Panc1 (cell line): ENCODE results near the gene TJAP1. TPM values are rescaled to one million over a fixed set of nuclear protein-coding genes. Genes with fewer than 3 reads are reported as not detected.
"Not testable (repeated sequence)": the region's sequence is repeated elsewhere in the genome, so short reads cannot be mapped to it uniquely, and the experiment has no call there.

Source experiments
- ATAC-seq: fragments of 200-7000 bp; cut with Tn5 transposase; 2 replicates; pipeline ENCODE4 v1.9.1; 2020; ENCODE audit warnings: mild to moderate bottlenecking, moderate library complexity
- BruUV-seq: library from RNA; stranded (reverse); fragments of 400-500 nt; replicated peaks from 2 replicates; lab custom pipeline; 2021; lab: Mats Ljungman, UMichigan
- CTCF ChIA-PET: fragments of 300-600 bp; sonication (Branson Sonifier 250); formaldehyde crosslinking; loops from one replicate; lab custom pipeline; 2022; ENCODE audit warnings: antibody characterized with exemption; lab: Charles Lee
- POLR2A ChIA-PET: fragments of 300-600 bp; sonication (Branson Sonifier 250); formaldehyde crosslinking; loops from one replicate; lab custom pipeline; 2022; ENCODE audit warnings: antibody characterized with exemption; lab: Charles Lee
- DNase-seq: peaks from one replicate; pipeline ENCODE4 v3.0.0-alpha.2; 2010; ENCODE audit warnings: low read depth, low spot score
- H3K27ac ChIP-seq: 2 replicates; pipeline ENCODE4 v1.5.1; 2011; ENCODE audit warnings: mild to moderate bottlenecking, low read length, inconsistent platforms
- H3K27me3 ChIP-seq: fragments of 200-500 bp; sonication (Bioruptor generic); 2 replicates; pipeline ENCODE4 v1.6.0; 2014; ENCODE audit warnings: low read length, inconsistent platforms; ENCODE audit not compliant: control insufficient read depth, insufficient read depth
- H3K36me3 ChIP-seq: fragments of 200-500 bp; sonication (Bioruptor generic); 2 replicates; pipeline ENCODE4 v1.5.1; 2014; ENCODE audit warnings: inconsistent platforms, mild to moderate bottlenecking, low read length, moderate library complexity; ENCODE audit not compliant: control insufficient read depth, insufficient read depth
- H3K4me1 ChIP-seq: 2 replicates; pipeline ENCODE4 v1.5.1; 2011; ENCODE audit warnings: inconsistent platforms, mild to moderate bottlenecking, low read length, moderate library complexity; ENCODE audit not compliant: control insufficient read depth, insufficient read depth
- H3K4me3 ChIP-seq, 2 experiments: 2 replicates each; pipeline ENCODE4 v1.5.1; 2011 to 2012; ENCODE audit warnings: low read depth in 2 of 2, low read length in 2 of 2, mild to moderate bottlenecking in 2 of 2, inconsistent platforms in 1 of 2, moderate library complexity in 1 of 2
- H3K9me3 ChIP-seq: fragments of 200-500 bp; sonication (Bioruptor generic); 2 replicates; pipeline ENCODE4 v1.5.1; 2014; ENCODE audit warnings: low read depth, mild to moderate bottlenecking, inconsistent platforms, low read length, moderate library complexity; ENCODE audit not compliant: control insufficient read depth, insufficient read depth
- POLR2AphosphoS5 ChIP-seq: IDR thresholded peaks from 2 replicates; pipeline ENCODE4 v1.6.1; 2012; ENCODE audit warnings: mild to moderate bottlenecking, low read depth, low read length, moderate library complexity
- REST ChIP-seq, 2 experiments: IDR thresholded peaks; 2 replicates each; pipeline ENCODE4 v1.6.1; 2011 to 2012; ENCODE audit warnings: low read depth in 2 of 2, control low read depth in 1 of 2, low read length in 1 of 2, mild to moderate bottlenecking in 1 of 2, moderate library complexity in 1 of 2; ENCODE audit not compliant: insufficient read depth in 1 of 2
- SIN3A ChIP-seq: IDR thresholded peaks from 2 replicates; pipeline ENCODE4 v1.6.1; 2012; ENCODE audit warnings: low read depth, mild to moderate bottlenecking, low read length, moderate library complexity, borderline replicate concordance; ENCODE audit not compliant: insufficient read depth
- TCF7L2 ChIP-seq: IDR thresholded peaks from 2 replicates; pipeline ENCODE4 v1.6.1; 2011; ENCODE audit warnings: mild to moderate bottlenecking, low read depth, low read length, inconsistent platforms
- in situ Hi-C: cut with HindIII; loops from 2 replicates; pipeline ENCODE4 v1.10.0; 2016; ENCODE audit warnings: low sequenced_read_pairs, low pct_unique_long_range_greater_than_20kb
- intact Hi-C: fragments of 100-400 bp; cut with micrococcal nuclease; formaldehyde crosslinking; loops from one replicate; pipeline ENCODE4 v1.10.0; 2022; ENCODE audit not compliant: unreplicated experiment
- total RNA-seq: library from RNA; stranded (reverse); gene quantifications from one replicate; pipeline ENCODE4 v1.2.1, GENCODE V29; 2021; ENCODE audit not compliant: unreplicated experiment
- TF ChIP-seq, protein P1 (sequence below): fragments of 450-650 bp; IDR thresholded peaks from 2 replicates; pipeline ENCODE4 v1.5.1; 2017; ENCODE audit warnings: mild to moderate bottlenecking

The TJAP1 gene
- total RNA-seq, 1 experiment from 2014 or later, result 42.7 TPM

DNA sequence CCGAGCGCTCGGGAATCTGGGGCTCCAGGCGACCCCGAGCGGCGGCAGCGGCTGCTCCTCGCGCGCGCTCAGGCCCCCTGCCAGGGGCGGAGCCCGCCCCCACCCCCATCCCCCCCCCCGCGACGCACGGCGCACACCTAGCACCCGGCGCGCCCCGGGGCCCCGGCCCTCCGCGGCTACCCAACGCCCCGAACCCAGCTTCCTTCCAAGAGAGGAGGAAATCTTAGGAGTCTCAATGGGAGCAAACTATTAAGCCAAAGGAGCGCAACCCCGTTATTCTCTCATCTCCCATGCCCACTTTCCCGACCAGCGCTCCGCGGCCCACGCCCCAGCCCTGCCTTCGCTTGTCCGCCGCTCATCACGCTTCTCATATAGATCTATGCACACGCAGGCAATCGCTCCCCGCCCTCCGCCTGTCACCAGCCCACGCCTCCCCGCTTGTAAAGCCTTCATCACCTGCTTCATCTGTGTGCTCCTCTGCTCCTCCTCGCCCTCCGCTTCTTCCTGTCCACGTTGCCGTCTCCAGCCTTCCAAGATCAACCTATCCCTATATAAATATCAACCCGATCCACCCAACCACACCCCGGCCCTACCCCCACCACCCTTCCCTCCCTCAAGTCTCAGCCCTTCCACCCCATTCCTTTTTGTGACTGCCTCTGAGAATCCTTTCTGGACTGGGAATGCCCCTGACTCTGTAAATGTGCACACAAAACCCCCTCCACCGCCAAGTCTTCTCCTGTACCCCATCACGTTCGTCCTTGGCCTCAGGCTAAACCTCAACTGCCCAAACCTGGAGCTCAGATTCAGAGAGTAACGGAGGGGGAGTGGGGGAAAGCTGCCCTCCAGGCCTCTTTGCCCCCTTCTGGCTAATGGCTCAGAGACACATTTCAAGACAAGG is 21.6 kb upstream of the TJAP1 start, which contains the start of gene DLK2:
Gene DLK2, minus strand, starts transcription at position 18 of the 898 bp plus-strand sequence. CDS start 723 bp downstream, outside the sequence.
- POLR2A ChIA-PET, result interaction anchor here (1.0 kb wide), 1 partner anchor 10 kb away, joined by 3 read pairs; no protein-coding TSS in a partner anchor
- Histone ChIP-seq H3K4me3 (peak within 1 kb of the TSS; percentile 59 to 75), H3K4me1 (peaks cover 13% of the 10 kb centered on the region), H3K36me3 (no peaks in the 10 kb centered on the region; the same call in 1 of the 2 replicates), H3K27me3 (no peaks in the 10 kb centered on the region), H3K9me3 (0 out of 2 replicates have a peak, but pooled peaks cover 5% of the 10 kb centered on the region), H3K27ac (peak within 1 kb of the TSS; percentile 72)
- BruUV-seq, result no TSS peak
- peak; percentile 67 for ATAC-seq
- in situ Hi-C loops (no loop called here), intact Hi-C loops (loop anchor here (2.0 kb wide), 1 partner anchor 51 kb away; no protein-coding TSS in a partner anchor)
- CTCF ChIA-PET, result interaction anchor here (0.6 to 0.8 kb wide), 4 partner anchors 8 to 77 kb away, joined by 5 to 6 read pairs (median 5); partner anchors contain the start of gene TJAP1
- no peak for TF ChIP-seq TCF7L2
- TF ChIP-seq REST (IDR thresholded peaks at IDR 0.05; ENCODE audit: insufficient read depth in 1 of 2, low read depth in 2 of 2, low read length in 1 of 2), result no peak
- TF ChIP-seq SIN3A, result no peak
- TF ChIP-seq, protein P1, sequence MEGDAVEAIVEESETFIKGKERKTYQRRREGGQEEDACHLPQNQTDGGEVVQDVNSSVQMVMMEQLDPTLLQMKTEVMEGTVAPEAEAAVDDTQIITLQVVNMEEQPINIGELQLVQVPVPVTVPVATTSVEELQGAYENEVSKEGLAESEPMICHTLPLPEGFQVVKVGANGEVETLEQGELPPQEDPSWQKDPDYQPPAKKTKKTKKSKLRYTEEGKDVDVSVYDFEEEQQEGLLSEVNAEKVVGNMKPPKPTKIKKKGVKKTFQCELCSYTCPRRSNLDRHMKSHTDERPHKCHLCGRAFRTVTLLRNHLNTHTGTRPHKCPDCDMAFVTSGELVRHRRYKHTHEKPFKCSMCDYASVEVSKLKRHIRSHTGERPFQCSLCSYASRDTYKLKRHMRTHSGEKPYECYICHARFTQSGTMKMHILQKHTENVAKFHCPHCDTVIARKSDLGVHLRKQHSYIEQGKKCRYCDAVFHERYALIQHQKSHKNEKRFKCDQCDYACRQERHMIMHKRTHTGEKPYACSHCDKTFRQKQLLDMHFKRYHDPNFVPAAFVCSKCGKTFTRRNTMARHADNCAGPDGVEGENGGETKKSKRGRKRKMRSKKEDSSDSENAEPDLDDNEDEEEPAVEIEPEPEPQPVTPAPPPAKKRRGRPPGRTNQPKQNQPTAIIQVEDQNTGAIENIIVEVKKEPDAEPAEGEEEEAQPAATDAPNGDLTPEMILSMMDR, result no peak
- peak; percentile 63 for TF ChIP-seq POLR2AphosphoS5
- no peak for DNase-seq

DNA sequence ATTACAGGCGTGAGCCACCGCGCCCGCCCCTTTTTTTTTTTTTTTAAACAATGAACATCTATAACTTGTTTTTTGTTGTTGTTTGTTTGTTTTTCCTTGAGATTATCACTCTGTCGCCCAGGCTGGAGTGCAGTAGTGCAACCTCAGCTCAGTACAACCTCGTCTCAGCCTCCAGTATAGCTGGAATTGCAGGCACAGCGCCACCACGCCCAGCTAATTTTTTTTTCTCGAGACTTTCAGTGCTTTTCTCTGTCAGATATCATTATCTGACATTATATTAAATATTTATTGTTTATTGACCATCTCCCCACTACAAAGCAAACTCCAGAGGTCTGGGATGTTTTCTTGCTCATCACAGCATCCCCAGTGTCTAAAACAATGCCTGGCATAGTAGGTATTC is 19.7 kb upstream of the TJAP1 start:
- intact Hi-C loops, result no loop called here
- peaks cover 13% of the 10 kb centered on the region for H3K4me1 ChIP-seq
- H3K27ac ChIP-seq, result no peak overlapping the region
- H3K27me3 ChIP-seq, result no peaks in the 10 kb centered on the region
- TF ChIP-seq, protein P1, result peak; percentile 81
- no peak for TF ChIP-seq SIN3A
- in situ Hi-C loops, result no loop called here
- POLR2A ChIA-PET, result interaction anchor here (0.6 to 0.8 kb wide), 4 partner anchors 8 to 235 kb away, joined by 3 to 7 read pairs (median 3); no protein-coding TSS in a partner anchor
- BruUV-seq, result no TSS peak
- DNase-seq (no peak), ATAC-seq (no peak)
- H3K9me3 ChIP-seq, result 0 out of 2 replicates have a peak, but pooled peaks cover 5% of the 10 kb centered on the region
- H3K4me3 ChIP-seq, result peak overlapping the region; percentile 38 to 75
- H3K36me3 ChIP-seq, result no peaks in the 10 kb centered on the region; the same call in 1 of the 2 replicates
- CTCF ChIA-PET, result interaction anchor here (0.7 to 1.4 kb wide), 4 partner anchors 27 to 67 kb away, joined by 4 to 16 read pairs (median 6); no protein-coding TSS in a partner anchor

DNA sequence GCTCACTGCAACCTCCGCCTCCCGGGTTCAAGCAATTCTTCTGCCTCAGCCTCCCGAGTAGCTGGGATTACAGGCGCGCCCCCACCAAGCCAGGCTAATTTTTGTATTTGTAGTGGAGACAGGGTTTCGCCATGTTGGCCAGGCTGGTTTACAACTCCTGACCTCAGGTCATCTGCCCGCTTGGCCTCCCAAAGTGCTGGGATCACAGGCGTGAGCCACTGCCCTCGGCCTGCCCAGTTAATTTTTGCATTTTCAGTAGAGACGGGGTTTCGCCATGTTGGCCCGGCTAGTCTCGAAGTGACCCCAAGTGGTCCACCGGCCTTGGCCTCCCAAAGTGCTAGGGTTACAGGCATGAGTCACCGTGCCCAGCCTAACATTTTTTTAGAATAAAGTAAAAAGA is 19.2 kb upstream of the TJAP1 start:
- H3K4me1 ChIP-seq, result peaks cover 13% of the 10 kb centered on the region
- DNase-seq, H3K27ac ChIP-seq, H3K9me3 ChIP-seq, H3K36me3 ChIP-seq, H3K27me3 ChIP-seq, H3K4me3 ChIP-seq, ATAC-seq, in situ Hi-C loops, intact Hi-C loops, BruUV-seq: not testable (repeated sequence)
- ChIA-PET POLR2A (interaction anchor here (0.6 to 0.7 kb wide), 2 partner anchors 8 to 174 kb away, joined by 3 to 10 read pairs; no protein-coding TSS in a partner anchor), CTCF (interaction anchor here (0.6 to 1.4 kb wide), 5 partner anchors 26 to 67 kb away, joined by 3 to 16 read pairs (median 4); no protein-coding TSS in a partner anchor)
